ENCODE measurements around the gene ERF.

ERF gene

GRCh38 chr19:42208612-42209011 is 46.3 kb downstream of the ERF start:
- DNase-seq = no peak

GRCh38 chr19:42207767-42208271 is 47.1 kb downstream of the ERF start:
- peak; percentile 50 for DNase-seq

- no peak for DNase-seq
Measured at GRCh38 chr19:42206871-42207755, 47.8 kb downstream of the ERF start.

GRCh38 chr19:42204664-42205063 is 50.3 kb downstream of the ERF start:
- DNase-seq = no peak

GRCh38 chr19:42203700-42204099 is 51.2 kb downstream of the ERF start:
- DNase-seq = no peak

GRCh38 chr19:42202290-42202880 is 52.5 kb downstream of the ERF start:
- no peak for DNase-seq

- peak; percentile 43 for DNase-seq
Measured at GRCh38 chr19:42201489-42202289, 53.2 kb downstream of the ERF start.

- no peak for DNase-seq
Measured at GRCh38 chr19:42200116-42200715, 54.7 kb downstream of the ERF start.

- peak; percentile 64 for DNase-seq
Measured at GRCh38 chr19:42199440-42200115, 55.4 kb downstream of the ERF start.

GRCh38 chr19:42198676-42199439 is 56.1 kb downstream of the ERF start:
- DNase-seq = peak; percentile 80

Measured in CD4-positive, alpha-beta T cell treated with Interleukin-17A for 4 hours (primary cell).